ENCODE measurements around the gene KIAA1958.

DNA sequence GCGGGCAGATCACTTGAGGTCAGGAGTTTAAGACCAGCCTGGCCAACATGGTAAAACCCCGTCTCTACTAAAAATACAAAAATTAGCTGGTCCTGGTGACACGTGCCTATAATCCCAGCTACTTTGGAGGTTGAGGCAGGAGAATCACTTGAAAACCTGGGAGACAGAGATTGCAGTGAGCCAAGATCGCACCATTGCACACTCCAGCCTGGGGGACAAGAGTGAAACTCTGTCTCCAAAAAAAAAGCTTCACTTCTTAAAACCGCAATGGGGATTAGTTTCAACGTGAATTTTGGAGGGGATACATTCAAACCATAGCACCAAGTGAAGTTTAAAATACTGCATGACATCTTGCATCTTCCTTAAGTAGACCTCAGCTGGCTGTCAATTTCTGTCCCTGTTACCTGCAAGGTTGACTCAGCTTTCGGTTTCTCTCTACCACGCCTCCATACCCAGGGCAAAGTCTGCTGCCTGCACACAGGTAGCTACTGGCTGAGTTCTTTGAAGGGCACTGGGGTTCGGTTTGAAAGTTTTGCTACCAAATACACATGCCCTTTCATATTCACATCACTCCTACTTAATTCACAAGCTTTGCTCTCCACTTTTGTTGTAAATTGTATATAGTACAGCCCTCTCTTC is 69.3 kb downstream of the KIAA1958 start:
- TF ChIP-seq, protein P1, sequence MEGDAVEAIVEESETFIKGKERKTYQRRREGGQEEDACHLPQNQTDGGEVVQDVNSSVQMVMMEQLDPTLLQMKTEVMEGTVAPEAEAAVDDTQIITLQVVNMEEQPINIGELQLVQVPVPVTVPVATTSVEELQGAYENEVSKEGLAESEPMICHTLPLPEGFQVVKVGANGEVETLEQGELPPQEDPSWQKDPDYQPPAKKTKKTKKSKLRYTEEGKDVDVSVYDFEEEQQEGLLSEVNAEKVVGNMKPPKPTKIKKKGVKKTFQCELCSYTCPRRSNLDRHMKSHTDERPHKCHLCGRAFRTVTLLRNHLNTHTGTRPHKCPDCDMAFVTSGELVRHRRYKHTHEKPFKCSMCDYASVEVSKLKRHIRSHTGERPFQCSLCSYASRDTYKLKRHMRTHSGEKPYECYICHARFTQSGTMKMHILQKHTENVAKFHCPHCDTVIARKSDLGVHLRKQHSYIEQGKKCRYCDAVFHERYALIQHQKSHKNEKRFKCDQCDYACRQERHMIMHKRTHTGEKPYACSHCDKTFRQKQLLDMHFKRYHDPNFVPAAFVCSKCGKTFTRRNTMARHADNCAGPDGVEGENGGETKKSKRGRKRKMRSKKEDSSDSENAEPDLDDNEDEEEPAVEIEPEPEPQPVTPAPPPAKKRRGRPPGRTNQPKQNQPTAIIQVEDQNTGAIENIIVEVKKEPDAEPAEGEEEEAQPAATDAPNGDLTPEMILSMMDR (IDR thresholded peaks at IDR 0.05), result no peak
- no peak for TF ChIP-seq POLR2A (IDR thresholded peaks at IDR 0.05)
